ENCODE data around the gene DRGX.

The DRGX gene

GRCh38 chr10:49338604-49339003 lies 57.3 kb downstream of the DRGX start:
- DNase-seq (ENCODE audit: low spot score) = no peak

DNA sequence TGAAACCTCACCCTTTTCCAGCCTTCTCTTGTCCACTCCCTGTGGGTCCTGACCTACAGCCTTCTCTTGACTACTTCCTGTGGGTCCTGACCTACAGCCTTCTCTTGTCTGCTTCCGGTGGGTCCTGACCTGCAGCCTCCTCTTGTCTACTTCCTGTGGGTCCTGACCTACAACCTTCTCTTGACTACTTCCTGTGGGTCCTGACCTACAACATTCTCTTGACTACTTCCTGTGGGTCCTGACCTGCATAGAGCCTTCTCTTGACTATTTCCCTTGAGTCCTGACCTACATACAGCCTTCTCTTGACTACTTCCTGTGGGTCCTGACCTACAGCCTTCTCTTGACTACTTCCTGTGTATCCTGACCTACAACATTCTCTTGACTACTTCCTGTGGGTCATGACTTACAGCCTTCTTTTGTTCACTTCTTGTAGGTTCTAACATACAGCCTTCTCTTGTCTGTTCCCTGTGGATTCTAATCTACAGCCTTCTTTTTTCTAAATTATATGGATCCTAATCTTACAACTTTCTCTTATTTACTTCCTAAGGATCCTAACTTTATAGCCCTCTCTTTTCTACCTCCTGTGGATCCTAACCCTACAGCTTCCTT lies 60.4 kb downstream of the DRGX start:
- DNase-seq (ENCODE audit: low spot score) = no peak

DNA sequence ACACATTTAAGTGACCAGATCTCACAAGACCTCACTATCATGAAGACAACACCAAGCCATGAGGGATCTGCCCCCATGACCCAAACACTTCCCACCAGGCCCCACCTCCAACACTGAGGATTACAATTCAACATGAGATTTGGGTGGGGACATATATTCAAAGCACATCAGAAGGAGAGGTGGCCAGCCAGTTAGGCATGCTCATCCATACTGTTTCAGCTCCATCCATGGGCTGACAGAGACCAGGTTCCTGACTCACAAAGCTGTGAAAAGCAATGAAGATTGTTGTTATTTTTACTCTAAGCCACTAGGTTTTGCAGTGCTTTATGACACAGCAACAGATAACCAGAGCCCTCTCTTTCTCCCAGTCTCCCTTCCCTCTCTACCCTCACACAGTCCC lies 60.9 kb downstream of the DRGX start:
- no peak for DNase-seq (ENCODE audit: low spot score)

GRCh38 chr10:49333192-49333591 lies 62.7 kb downstream of the DRGX start:
- no peak for DNase-seq (ENCODE audit: low spot score)

GRCh38 chr10:49332768-49333167 lies 63.1 kb downstream of the DRGX start:
- no peak for DNase-seq (ENCODE audit: low spot score)

- no peak for DNase-seq (ENCODE audit: low spot score)
Observed at GRCh38 chr10:49332333-49332732, 63.6 kb downstream of the DRGX start.

GRCh38 chr10:49331431-49331830 lies 64.5 kb downstream of the DRGX start:
- no peak for DNase-seq (ENCODE audit: low spot score)

- no peak for DNase-seq (ENCODE audit: low spot score)
Observed at GRCh38 chr10:49330127-49330665, 65.7 kb downstream of the DRGX start.

DNA sequence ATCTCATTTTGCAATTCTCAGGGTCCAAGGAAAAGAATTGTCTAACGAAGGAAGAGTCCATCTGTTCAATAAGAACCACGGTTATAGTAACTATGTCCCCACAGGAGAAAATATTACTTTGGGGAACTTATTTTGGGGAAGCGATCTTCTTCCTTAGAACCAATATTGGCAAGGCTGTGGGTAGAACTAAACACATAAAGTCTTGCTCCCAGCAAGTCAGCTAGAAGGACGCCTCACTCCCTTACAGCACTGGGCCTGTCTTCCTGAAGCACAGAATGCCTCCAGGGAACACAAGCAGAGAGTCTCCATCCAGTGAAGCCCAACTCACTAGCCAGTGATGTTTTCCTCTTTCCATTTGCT lies 66.8 kb downstream of the DRGX start:
- DNase-seq (ENCODE audit: low spot score) = no peak

GRCh38 chr10:49328401-49329145 lies 67.3 kb downstream of the DRGX start:
- DNase-seq (ENCODE audit: low spot score) = no peak

DNA sequence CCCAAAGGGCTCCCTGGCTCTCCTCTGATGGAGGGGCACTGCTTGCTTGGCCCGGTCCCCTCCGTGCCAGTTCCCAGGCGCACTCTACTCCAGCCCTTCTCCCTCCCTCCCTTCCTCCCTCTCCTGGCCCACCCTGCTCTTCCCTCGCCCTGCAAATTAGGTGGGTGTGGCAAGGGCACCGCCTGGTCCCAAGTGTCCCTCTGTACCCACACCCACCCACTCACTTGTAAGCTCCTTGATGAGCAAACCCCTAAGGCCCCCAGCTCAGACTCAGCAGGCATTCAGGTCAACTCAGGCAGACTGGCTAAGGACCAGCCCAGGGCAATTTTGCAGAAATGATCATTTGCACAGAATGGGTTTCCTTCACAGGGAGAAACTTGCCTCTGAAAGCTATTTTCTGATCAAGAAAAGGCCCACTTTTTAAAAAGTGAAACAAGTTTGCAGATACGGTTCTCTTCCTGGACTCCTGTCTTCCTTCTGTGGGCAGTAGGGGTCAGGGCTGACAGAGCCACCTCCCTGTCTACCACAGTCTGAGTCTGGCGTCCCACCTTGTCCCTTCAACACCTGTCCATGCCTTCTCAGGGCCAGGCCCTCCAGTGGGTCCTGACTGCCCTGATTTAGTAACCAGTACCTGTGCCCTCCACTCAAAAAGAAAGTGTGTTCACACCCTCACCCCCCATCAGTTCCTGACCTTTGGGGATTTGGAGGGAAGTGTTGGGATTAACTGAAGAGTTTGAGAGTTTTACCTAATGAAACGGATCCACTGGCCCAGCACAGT lies 68.7 kb downstream of the DRGX start:
- DNase-seq (ENCODE audit: low spot score) = no peak

DNA sequence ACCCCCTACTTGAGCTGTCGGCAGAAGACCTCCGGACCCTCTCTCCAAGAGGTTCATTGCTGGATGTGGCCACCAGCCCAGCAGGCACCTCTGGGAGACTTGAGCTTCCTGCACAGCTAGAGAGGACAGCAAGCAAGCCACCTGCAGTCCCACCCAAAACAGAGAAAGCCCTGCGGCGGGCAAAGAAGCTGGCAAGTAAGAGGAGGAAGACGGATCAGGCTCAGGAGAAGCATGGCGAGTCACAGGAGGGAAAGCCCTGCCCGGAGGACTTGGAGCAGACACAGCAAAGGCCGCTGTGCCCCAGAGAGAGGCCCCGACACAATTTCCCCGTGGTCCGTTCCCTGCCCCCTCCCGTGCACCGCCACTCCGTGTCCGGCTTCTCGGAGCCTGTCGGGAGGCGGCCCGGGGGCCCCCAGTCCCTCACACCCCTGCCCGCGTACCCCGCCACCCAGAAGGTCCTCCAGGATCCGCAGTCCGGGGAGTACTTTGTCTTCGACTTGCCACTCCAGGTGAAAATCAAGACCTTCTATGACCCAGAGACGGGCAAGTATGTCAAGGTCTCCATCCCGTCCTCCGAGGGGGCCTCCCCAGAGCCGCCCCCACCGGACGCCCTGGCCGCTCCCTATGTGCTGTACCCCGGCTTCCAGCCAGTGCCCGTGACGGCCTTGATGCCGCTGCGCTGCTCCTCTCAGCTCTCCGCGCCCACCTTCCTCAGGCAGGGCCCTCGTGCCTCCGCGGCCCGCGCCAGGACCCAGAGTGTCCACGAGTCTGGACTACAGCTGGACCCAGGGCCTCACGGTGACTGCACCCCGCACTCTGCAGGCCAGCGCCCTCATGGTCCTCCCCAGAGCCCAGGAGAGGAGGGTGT lies 69.7 kb downstream of the DRGX start:
- no peak for DNase-seq (ENCODE audit: low spot score)

- no peak for DNase-seq (ENCODE audit: low spot score)
Observed at GRCh38 chr10:49325131-49325915, 70.6 kb downstream of the DRGX start.

- no peak for DNase-seq (ENCODE audit: low spot score)
Observed at GRCh38 chr10:49324711-49325110, 71.2 kb downstream of the DRGX start.

GRCh38 chr10:49323896-49324270 lies 72.0 kb downstream of the DRGX start:
- no peak for DNase-seq (ENCODE audit: low spot score)

DNA sequence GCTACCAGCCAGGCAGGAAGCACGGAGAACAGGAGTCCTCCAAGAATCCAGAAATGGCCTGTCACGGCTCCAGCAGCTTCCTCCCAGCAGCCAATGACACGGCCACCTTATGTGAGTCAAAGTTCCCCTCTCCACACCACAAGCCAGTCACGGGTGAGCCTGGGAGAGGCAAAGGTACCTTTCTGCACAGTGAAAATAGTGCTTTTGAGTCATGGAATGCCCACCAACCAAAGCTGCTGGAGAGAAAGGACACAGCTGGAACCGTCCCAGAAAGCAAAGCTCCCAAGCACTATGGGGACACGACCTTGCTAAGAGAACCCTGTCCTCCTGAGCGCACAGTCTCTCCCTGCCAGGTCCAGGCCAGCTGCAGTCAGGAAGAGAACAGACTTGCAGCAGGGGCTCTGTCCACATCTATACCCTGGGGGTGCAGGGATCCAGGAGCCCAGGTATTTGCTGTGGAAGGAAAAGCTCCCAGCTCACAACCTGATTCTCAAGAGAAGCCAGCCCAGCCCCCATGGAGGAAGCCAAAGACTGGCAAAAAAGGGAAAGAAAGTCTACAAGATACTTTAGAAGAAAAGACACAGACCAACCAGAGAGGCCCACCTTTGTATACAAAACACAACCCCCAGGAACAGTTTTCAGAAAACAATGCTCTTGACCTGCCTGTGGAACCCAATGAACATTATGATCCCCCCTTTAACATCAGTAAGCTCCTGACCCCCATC lies 72.6 kb downstream of the DRGX start:
- no peak for DNase-seq (ENCODE audit: low spot score)

DNA sequence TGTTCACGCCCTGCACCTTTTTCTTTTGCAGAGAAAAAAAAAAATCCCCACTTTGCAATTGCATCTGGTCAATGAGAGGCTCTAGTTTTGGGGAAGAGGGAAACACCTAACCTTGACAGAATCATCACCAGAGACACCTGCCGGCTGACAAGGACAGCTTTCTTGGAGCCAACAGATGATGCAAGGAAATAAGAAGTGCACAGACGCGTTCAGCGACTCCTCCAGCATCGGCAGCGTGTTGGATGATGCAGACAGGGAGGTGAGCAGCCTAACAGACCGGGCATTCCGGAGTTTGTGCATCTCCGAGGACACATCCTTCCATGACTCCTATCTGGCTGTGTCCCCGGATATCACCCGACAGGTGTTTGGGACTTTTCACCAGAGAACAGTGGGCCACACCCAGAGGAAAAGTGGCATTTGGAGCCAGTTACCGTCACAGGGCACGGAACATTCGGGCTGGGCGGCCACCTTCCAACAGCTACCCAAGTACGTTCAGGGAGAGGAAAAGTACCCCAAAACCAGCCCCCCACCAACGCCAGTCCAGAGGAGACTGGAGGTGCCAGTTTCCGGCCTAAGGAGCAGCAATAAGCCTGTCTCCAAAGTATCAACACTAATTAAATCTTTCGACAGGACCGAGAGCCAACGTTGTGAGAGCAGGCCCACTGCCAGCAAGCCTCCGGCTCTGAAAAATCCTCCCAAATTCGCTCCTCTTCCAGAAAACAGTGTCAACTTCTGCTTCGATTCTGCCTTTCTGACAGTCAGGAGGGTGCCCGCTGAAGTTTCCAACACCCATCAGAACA lies 73.3 kb downstream of the DRGX start:
- DNase-seq (ENCODE audit: low spot score) = no peak

GRCh38 chr10:49321021-49321420 lies 74.9 kb downstream of the DRGX start:
- DNase-seq (ENCODE audit: low spot score) = no peak

- no peak for DNase-seq (ENCODE audit: low spot score)
Observed at GRCh38 chr10:49320191-49320590, 75.7 kb downstream of the DRGX start.

GRCh38 chr10:49319206-49319605 lies 76.7 kb downstream of the DRGX start:
- no peak for DNase-seq (ENCODE audit: low spot score)
